ENCODE measurements around the gene SMNDC1. TPM values are rescaled to one million over a fixed set of nuclear protein-coding genes. Genes with fewer than 3 reads are reported as not detected.
"Not testable (repeated sequence)": the region's sequence is repeated elsewhere in the genome, so short reads cannot be mapped to it uniquely, and the experiment has no call there.

The SMNDC1 gene
- total and polyA plus RNA-seq, 9 donors, result 11.7 to 36.1 (median 28.2) TPM

DNA sequence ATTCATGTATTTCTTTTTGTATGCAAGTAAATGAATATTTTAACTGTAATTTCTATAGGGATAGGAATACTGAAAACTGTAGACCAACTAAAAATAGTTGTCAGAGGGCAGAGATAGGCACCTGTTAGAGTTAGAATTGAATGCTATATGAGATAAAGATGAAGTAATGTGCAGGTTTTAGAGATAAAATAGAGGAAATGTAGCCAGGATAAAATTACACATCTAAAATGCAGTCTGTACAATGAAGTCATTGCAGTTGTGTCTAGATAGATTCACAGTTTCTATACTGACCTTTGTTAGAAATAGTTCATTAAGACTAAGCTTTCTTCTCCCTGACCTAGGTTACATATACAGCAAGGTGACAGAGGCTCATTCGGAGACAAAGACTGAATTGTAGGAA is 46.2 kb downstream of the SMNDC1 start:
- TF ChIP-seq, protein P1, sequence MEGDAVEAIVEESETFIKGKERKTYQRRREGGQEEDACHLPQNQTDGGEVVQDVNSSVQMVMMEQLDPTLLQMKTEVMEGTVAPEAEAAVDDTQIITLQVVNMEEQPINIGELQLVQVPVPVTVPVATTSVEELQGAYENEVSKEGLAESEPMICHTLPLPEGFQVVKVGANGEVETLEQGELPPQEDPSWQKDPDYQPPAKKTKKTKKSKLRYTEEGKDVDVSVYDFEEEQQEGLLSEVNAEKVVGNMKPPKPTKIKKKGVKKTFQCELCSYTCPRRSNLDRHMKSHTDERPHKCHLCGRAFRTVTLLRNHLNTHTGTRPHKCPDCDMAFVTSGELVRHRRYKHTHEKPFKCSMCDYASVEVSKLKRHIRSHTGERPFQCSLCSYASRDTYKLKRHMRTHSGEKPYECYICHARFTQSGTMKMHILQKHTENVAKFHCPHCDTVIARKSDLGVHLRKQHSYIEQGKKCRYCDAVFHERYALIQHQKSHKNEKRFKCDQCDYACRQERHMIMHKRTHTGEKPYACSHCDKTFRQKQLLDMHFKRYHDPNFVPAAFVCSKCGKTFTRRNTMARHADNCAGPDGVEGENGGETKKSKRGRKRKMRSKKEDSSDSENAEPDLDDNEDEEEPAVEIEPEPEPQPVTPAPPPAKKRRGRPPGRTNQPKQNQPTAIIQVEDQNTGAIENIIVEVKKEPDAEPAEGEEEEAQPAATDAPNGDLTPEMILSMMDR (IDR thresholded peaks at IDR 0.05), result no peak
- TF ChIP-seq POLR2A (IDR thresholded peaks at IDR 0.05) (no peak), EP300 (IDR thresholded peaks at IDR 0.05) (no peak)
- Histone ChIP-seq H3K4me1 (ENCODE audit: insufficient read depth) (no peaks in the 10 kb centered on the region), H3K27me3 (no peaks in the 10 kb centered on the region), H3K27ac (no peak overlapping the region), H3K4me3 (no peak overlapping the region), H3K9me3 (no peaks in the 10 kb centered on the region), H3K36me3 (no peaks in the 10 kb centered on the region)
- DNase-seq, result no peak
- 88 to 96% (median 92%) methylated on average over 1 of the region's 1 CpG for WGBS, 3 donors
- intact Hi-C loops (cut with DNase I), result no loop called here

DNA sequence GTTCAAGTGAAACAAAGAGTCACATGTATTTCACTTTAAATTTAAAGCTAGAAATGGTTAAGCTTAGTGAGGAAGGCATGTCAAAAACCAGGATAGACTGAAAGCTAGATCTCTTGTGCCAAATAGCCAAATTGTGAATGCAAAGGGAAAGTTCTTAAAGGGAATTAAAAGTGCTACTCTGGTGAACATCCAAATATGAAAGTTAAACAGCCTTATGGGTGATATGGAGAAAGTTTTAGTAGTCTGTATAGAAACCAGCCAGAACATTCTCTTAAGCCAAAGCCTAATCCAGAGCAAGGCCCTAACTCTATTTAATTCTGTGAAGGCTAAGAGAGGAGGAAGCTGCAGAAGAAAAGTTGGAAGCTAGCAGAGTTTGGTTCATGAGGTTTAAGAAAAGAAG is 50.3 kb downstream of the SMNDC1 start:
- no peak overlapping the region for H3K4me3 ChIP-seq
- no peaks in the 10 kb centered on the region for H3K4me1 ChIP-seq (ENCODE audit: insufficient read depth)
- no peak overlapping the region for H3K27ac ChIP-seq
- no peak for TF ChIP-seq POLR2A (IDR thresholded peaks at IDR 0.05)
- TF ChIP-seq, protein P1 (IDR thresholded peaks at IDR 0.05), result no peak
- no peak for TF ChIP-seq EP300 (IDR thresholded peaks at IDR 0.05)
- H3K9me3 ChIP-seq, result no peaks in the 10 kb centered on the region
- no peaks in the 10 kb centered on the region for H3K36me3 ChIP-seq
- no peak for DNase-seq
- no peaks in the 10 kb centered on the region for H3K27me3 ChIP-seq
- intact Hi-C loops (cut with DNase I), result no loop called here

DNA sequence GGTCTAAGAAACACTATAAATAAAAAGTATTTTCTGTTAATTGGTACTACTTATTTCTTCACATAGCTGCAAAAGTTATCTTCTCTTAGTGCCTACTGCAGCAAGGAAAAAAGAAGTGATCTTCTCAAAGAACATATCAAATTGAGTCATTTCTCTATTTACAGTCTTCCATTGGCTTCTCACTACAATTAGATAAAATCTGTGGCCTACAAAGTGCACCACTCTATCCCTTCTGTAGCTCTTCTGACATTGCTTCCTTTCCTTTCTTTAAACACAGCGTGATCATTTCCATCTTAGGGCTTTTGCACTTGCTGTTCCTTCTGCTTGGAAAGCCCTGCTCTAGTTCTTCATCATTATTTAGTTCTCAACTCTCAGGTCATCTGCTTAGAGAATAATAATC is 52.6 kb downstream of the SMNDC1 start:
- Histone ChIP-seq H3K4me3 (no peak overlapping the region), H3K27me3 (no peaks in the 10 kb centered on the region), H3K36me3 (no peaks in the 10 kb centered on the region), H3K27ac (no peak overlapping the region), H3K9me3 (no peaks in the 10 kb centered on the region), H3K4me1 (ENCODE audit: insufficient read depth) (no peaks in the 10 kb centered on the region)
- 96 to 100% (median 100%) methylated on average over 1 of the region's 1 CpG for WGBS, 3 donors
- no peak for DNase-seq
- intact Hi-C loops (cut with DNase I), result no loop called here
- no peak for TF ChIP-seq POLR2A (IDR thresholded peaks at IDR 0.05)
- TF ChIP-seq, protein P1 (IDR thresholded peaks at IDR 0.05), result no peak
- no peak for TF ChIP-seq EP300 (IDR thresholded peaks at IDR 0.05)

DNA sequence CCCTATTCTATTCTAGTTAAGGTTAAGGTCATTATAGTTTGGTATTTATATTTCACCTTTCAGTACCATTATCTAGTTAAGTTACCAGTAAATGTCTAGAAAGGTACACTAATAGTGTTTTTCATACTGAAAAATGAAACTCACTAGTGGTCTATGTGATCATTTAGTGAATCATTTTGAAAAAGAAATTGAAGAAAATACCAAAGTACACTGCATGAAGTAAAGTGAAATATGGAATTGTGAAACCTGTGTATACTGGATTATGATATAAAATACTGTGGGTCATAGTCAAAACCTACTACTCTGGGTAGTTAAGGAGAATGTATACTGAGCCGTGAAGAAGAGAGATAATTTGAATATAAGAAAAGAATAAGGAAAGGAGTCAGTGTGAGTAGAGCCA is 53.3 kb downstream of the SMNDC1 start:
- DNase-seq; intact Hi-C loops (cut with DNase I); H3K36me3 ChIP-seq; H3K27ac ChIP-seq; H3K27me3 ChIP-seq; H3K4me1 ChIP-seq (ENCODE audit: insufficient read depth); H3K9me3 ChIP-seq; H3K4me3 ChIP-seq: not testable (repeated sequence)
- 39 to 91% (median 50%) methylated on average over 1 of the region's 1 CpG for WGBS, 3 donors

DNA sequence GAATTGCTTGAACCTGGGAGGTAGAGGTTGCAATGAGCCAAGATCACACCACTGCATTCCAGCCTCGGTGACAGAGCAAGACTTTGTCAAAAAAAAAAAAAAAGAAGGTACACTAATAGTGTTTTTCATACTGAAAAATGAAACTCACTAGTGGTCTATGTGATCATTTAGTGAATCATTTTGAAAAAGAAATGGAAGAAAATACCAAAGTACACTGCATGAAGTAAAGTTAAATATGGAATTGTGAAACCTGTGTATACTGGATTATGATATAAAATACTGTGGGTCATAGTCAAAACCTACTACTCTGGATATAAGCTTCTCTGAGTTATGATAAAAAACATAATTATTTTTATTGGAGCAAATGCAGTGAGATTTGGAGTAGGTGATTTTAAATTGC is 55.2 kb downstream of the SMNDC1 start:
- H3K9me3 ChIP-seq; DNase-seq; H3K27me3 ChIP-seq; H3K36me3 ChIP-seq; H3K4me1 ChIP-seq (ENCODE audit: insufficient read depth); H3K4me3 ChIP-seq; intact Hi-C loops (cut with DNase I); H3K27ac ChIP-seq: not testable (repeated sequence)
- WGBS, 3 donors, result 71 to 91% (median 85%) methylated on average over 1 of the region's 1 CpG

DNA sequence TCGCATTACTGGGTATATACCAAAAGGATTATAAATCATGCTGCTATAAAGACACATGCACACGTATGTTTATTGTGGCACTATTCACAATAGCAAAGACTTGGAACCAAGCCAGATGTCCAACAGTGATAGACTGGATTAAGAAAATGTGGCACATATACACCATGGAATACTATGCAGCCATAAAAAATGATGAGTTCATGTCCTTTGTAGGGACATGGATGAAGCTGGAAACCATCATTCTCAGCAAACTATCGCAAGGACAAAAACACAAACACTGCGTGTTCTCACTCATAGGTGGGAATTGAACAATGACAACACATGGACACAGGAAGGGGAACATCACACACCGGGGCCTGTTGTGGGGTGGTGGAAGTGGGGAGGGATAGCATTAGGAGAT is 56.9 kb downstream of the SMNDC1 start:
- H3K27ac ChIP-seq; H3K4me3 ChIP-seq; H3K27me3 ChIP-seq; intact Hi-C loops (cut with DNase I); H3K4me1 ChIP-seq (ENCODE audit: insufficient read depth); DNase-seq; H3K36me3 ChIP-seq; H3K9me3 ChIP-seq: not testable (repeated sequence)
- 76 to 98% (median 80%) methylated on average over 5 of the region's 5 CpGs for WGBS, 3 donors
